NCI-H526 (cell line): ENCODE results near the gene WNT5B.
A peak's percentile ranks its signal among the peaks of the same experiment; 100 is the strongest.
"Not testable (repeated sequence)": the region's sequence is repeated elsewhere in the genome, so short reads cannot be mapped to it uniquely, and the experiment has no call there.

ENCODE experiments used
- DNase-seq, 2 experiments: peaks; one replicate each; lab custom pipeline; 2025; lab: John Stamatoyannopoulos, UW

Gene WNT5B

DNA sequence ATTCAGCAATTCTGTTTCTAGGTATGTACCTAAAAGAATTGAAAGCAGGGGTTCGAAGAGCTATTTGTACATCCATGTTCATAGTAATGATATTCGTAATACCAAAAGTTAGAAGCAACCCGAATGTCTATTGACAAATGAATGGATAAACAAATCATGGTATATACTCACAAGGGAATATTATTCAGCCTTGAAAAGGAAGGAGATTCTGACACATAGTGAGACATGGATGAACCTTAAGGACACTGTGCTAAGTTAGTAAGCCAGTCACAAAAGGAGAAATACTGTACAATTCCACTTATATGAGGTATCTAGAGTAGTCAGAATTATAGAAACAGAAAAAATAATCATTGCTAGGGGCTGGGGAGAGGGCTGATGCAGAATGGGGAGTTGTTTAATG is 30.3 kb upstream of the WNT5B start:
- no peak for DNase-seq

- DNase-seq: not testable (repeated sequence)
Measured at GRCh38 chr12:1602706-1603105, 26.3 kb upstream of the WNT5B start.

DNA sequence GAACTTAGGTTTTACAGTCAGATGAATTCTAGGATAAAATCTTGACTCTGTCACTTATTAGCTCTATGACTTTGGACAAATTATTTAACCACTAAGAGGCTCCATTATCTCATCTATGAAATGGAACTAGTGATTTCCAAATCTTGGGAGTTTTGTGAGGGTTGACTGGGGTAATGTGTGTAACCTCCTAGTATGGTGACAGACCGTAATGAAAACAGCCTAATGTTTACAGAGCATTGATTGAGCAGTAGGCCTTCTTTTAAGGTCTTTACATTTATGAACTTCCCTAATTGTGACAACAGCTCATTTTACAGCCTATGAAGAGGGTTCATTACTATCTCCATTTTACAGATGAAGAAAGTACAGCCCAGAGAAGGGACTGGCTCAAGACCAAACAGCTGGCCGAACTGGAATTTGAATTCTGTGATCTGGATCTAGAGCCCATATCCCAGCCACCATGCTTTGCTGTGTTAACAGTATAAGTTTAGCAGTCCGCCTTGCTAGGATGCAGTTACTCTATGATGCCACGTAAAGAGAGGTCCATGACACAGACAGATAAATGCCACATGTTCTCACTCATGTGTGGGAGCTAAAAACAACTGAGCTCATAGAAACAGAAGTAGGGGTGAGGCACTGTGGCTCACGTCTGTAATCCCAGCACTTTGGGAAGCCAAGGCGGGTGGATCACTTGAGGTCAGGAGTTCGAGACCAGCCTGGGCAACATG is 25.6 kb upstream of the WNT5B start:
- DNase-seq: no peak

DNA sequence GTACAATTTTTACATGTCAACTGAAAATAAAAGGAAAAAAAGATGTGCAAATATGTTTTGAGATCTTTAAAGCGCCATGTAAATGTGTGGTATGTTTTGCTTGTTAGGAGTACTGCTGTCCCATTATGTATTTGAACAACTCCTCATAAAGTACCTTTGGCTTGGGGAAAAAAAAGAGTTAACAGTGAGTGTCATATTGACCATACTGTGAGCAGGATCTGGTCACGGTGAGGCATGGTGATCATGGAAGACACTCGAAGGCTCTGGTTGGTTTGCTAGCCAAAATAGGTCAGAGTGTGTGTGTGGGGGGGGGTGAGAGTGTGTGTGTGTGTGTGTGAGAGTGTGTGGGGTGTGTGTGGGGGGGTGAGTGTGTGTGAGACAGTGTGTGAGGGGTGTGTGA is 24.6 kb upstream of the WNT5B start:
- no peak for DNase-seq

- DNase-seq: peak; percentile 76 to 92
Measured at GRCh38 chr12:1605129-1606020, 23.7 kb upstream of the WNT5B start.

GRCh38 chr12:1606021-1606622 is 22.9 kb upstream of the WNT5B start:
- DNase-seq: peak; percentile 23 to 46

DNA sequence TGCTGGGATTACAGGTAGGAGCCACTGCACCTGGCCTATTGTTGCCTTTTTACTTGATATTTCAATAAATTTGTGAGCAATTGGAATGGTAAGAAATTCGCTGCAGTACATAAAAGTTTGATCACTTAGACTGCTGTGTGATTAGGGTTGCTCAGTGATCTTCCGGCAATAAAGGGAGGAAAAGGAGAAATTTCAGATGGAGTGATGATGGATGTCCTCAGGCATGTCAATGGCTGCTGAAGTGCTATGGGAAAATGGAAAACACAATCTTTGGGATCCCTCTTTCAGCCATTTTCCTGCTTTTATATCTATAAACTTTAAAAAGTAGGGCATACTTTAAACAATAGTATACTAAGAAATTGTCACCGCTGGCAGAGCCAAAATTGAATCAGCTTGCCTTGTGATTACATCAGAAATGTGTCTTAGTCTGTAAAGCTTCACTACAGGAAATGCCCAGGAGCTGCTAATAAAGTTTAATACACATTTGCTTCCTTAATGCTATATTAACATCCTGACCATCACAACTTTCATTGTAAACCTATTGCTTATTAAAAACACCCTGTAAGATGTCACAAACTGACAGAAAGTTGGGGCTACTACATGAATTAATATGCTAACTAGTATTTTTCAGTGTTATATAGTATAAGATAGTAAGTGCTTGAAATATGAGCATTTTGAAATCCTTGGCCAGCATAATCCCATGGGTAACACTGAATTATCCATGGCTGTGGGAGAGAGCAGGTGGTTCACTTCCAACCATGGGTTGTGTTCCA is 20.9 kb upstream of the WNT5B start:
- DNase-seq: no peak

DNA sequence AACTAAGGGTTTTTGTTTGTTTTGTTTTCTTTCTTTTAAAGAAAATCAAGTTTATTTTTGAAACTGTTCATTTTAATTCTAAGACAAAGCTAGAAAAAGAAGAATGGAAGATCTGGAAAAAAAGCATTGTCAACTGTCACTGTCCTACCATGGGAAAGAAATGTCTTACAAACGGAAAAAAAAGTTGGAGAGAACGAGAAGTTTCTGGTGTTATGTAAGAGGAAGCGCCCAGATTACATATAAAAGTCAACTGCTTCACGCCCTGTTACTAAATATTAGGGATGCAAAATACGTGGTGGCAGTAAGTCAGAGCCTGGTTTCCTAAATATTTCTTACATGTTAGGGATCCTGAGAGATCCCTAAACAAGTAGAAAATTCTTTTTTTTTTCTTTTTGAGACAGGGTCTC is 20.3 kb upstream of the WNT5B start:
- no peak for DNase-seq

GRCh38 chr12:1610072-1610643 is 18.9 kb upstream of the WNT5B start:
- no peak for DNase-seq

DNA sequence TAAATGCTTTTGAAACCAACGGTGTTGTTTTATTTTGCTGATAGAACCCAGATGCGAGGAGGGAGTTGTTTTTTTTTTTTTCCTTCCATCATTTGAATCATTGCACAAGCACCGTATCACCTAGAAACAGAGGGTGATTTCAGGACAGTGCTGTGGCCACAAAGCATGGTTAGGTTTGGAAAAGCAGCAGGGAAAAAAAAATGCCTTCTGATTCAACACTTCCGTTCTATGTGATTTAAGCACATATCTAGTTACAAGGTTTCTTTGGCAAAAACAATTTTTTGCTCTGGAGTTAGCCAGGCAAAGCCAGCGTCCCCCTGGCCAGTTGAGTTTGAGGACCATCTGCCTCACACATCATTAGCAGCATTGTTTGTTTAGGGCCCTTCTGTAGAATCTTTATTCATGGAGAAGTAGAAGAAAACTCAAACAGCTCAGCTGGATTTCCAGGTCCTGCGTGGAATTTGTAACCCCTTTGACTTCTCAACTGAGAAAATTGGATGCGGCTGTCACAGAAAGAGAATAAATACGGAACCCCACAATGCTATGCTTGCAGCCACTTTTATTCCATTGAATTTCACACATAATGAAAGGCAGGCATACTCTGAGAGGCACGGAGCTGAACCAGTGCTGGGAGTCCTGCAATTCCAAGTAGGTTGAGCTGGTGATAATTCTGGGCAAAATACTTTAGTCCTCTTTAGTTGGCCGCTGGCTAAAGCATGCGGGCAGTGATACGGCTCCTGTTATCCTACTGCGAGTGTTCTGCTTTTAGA is 17.0 kb upstream of the WNT5B start:
- no peak for DNase-seq

- peak in 1 of 2 experiments; percentile 26 for DNase-seq
Measured at GRCh38 chr12:1613860-1614259, 15.2 kb upstream of the WNT5B start.

DNA sequence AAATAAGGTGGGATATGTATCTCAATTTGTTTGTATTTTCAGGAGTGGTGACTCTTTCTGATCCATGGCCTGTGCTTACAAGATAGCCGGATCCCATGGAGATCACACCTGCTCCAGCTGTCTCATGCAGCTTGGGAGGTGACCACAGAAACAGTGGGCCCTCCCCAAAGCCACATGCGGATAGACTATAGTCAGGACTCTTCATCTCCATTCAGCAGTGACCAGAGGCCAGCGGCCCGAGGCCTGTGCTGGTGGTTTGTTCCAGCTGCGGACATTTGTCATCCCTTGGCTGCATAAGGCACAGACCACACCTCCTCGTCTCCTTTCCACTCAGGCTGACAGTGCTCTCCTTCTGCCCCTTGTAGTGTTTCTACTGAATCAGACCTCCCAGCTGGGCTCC is 14.7 kb upstream of the WNT5B start:
- DNase-seq: no peak

DNA sequence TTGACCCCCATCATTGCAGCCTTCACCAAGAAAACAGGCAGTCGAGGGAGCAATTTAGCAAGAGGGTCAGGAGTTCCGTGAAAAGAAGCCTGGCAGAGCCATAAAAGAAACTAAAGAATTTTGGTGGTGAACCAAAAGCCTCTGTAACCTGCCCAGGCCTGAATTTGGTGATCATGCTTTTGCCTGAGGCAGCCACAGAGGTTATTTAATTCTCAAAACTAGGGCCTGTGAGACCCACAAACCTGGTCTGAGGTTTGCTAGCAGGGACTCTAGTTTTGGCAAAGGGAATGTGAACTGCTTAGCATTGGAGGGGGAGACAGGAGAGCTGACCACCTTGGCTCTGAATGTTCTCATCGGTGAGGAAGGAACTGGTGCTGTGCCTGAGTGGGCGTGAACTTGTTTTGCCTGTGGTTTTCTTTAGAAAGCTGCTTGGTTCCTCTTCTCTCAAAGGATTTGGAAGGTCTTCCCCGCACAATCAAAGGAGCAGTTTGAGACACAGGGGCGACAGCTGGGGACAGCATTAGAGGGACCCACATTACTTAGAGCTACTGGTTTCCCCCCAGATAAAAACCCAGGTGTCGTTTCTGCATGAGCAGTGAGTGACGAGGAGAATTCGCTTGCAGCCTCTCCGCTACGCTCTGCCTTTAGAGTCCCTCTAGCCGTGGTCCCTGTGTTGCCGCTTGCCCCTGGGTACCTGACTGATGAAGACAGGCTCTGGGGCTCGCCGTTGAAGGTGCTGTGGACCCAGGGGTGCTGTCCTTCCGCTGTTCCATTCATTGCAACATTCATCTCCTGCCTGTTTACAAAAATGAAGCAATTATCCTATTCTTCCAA is 12.6 kb upstream of the WNT5B start:
- no peak for DNase-seq

DNA sequence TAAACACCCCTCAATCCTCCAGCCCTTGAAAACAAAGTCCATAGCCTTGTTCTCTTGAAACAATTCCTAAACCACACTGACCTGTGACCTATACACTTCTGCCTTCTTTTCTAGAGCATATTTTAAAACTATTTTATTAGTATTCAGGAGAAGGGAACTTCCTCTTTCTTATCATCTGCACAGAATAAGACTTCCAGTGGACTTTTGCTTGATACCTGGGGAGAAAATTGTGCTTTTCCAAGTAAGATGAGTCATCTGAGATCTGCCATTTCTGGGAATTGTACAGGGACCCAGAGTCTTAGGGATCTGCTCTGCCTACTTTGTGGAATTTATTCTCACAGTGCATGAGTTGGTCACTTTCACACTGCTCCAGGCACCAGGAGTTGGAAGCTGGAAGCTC is 10.5 kb upstream of the WNT5B start:
- DNase-seq: no peak

DNA sequence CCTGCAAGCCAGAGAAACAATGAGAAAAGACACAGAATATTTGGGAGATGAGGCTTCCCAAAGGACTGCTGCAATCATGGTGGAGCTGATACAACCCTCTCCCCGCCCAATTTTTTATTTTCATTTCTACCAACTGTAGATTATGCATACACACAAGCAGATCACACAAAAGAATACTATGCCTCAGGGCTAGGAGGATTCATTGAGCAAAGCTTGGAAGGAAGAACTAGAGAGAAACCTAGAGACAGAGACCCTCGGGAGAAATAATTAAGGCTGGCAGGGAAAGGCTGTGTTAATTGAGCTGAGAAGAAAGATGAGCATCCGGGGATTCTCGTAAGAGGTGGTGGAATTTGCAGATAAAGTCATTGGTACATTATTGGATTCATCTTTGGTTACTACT is 9.9 kb upstream of the WNT5B start:
- DNase-seq: no peak

DNA sequence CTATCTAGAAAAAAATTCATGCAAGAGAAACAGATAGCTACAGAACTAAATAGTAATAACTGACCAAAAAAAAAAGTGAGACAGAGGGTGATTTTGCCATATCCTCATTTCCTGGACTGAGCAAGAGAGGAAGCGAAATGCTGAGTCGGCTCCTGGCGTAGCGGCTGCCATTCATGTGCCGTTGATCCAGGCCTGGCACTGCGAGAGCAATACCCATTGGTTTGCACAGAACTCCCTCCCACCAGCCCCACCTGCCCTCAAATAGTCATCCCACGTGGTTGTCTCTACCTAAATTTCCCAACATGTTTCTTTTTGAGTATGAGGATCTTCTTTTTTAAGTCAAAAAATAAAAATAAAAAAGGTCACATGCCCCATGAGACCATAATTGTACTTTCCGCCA is 9.4 kb upstream of the WNT5B start:
- no peak for DNase-seq

- no peak for DNase-seq
Measured at GRCh38 chr12:1620092-1620491, 8.9 kb upstream of the WNT5B start.

GRCh38 chr12:1622406-1622805 is 6.6 kb upstream of the WNT5B start:
- DNase-seq: no peak

- peak; percentile 46 to 73 for DNase-seq
Measured at GRCh38 chr12:1629338-1630132, 504 bp downstream of the WNT5B start.
